K562 (cell line): ENCODE data around the gene DEDD2. TPM values are rescaled to one million over a fixed set of nuclear protein-coding genes. Genes with fewer than 3 reads are reported as not detected.

Experiments used
- ATAC-seq: fragments of 200-7000 bp; cut with Tn5 transposase; 3 replicates; pipeline ENCODE4 v1.9.1; 2020; ENCODE audit warnings: moderate library complexity
- BruUV-seq: library from RNA; stranded (reverse); fragments of 400-500 nt; replicated peaks from 2 replicates; lab custom pipeline; 2021; lab: Mats Ljungman, UMichigan
- CTCF ChIA-PET: fragments of 300-600 bp; formaldehyde crosslinking; extraction: SDS; loops from one replicate; lab custom pipeline; 2021; ENCODE audit warnings: low intra/inter-chr PET ratio; lab: Yijun Ruan, JAX
- POLR2A ChIA-PET: fragments of 300-600, 350-650 bp; sonication (Branson Sonifier 250); formaldehyde crosslinking; extraction: SDS; loops from one replicate; lab custom pipeline; 2021; ENCODE audit warnings: antibody characterized with exemption, inconsistent platforms; lab: Yijun Ruan, JAX
- DNase-seq, 4 experiments: peaks; one replicate each; pipeline versions ENCODE4 v3.0.0 to v3.0.0-alpha.2; 2011 to 2018; ENCODE audit warnings: low spot score in 3 of 4, mixed read lengths in 3 of 4; ENCODE audit errors: extremely low read depth in 1 of 4
- FAIRE-seq: peaks from 2 replicates; lab custom pipeline; 2011; peaks lifted over from hg19 to GRCh38; lab: Jason Lieb, UNC
- H2AFZ ChIP-seq: 2 replicates; pipeline ENCODE4 v1.6.0; 2011; ENCODE audit warnings: low read depth, low read length, control low read depth, inconsistent platforms
- H3K27ac ChIP-seq: fragments of 200-600 bp; 3 replicates; pipeline ENCODE4 v1.8.0; 2011; ENCODE audit warnings: low read depth, mild to moderate bottlenecking, control low read depth, inconsistent platforms, low read length, moderate library complexity, mixed read lengths; ENCODE audit errors: extremely low read depth
- H3K27me3 ChIP-seq, 2 experiments: fragments of 300-600 bp in 1 of 2; 2 replicates in 1 of 2; 3 replicates in 1 of 2; pipeline versions ENCODE4 v1.6.0 to v1.8.0; 2011; ENCODE audit warnings: inconsistent platforms in 2 of 2, low read length in 2 of 2, mild to moderate bottlenecking in 1 of 2, mixed read lengths in 1 of 2, moderate library complexity in 1 of 2; ENCODE audit not compliant: control insufficient read depth in 2 of 2, insufficient read depth in 2 of 2
- H3K36me3 ChIP-seq: fragments of 300-600 bp; 3 replicates; pipeline ENCODE4 v1.8.0; 2011; ENCODE audit warnings: mild to moderate bottlenecking, low read length, inconsistent platforms; ENCODE audit not compliant: control insufficient read depth, insufficient read depth
- H3K4me1 ChIP-seq, 2 experiments: fragments of 200-600 bp in 1 of 2; replicated peaks in 1 of 2; 2 replicates in 1 of 2; 3 replicates in 1 of 2; pipeline versions ENCODE4 v1.5.1 to v1.8.0; 2011; ENCODE audit warnings: inconsistent platforms in 2 of 2, low read length in 2 of 2, mild to moderate bottlenecking in 1 of 2, mixed read lengths in 1 of 2, moderate library complexity in 1 of 2; ENCODE audit not compliant: control insufficient read depth in 2 of 2, insufficient read depth in 2 of 2
- H3K4me2 ChIP-seq: 2 replicates; pipeline ENCODE4 v1.6.1; 2011; ENCODE audit warnings: low read length, control low read depth, inconsistent platforms, mixed read lengths; ENCODE audit not compliant: insufficient read depth
- H3K4me3 ChIP-seq: fragments of 200-600 bp; sonication (generic), shearing (Covaris generic); 2 replicates; pipeline ENCODE4 v1.5.1; 2016; ENCODE audit warnings: control low read depth, inconsistent platforms
- H3K79me2 ChIP-seq: fragments of 200-600 bp; 3 replicates; pipeline ENCODE4 v1.8.0; 2011; ENCODE audit warnings: low read length, inconsistent platforms; ENCODE audit not compliant: control insufficient read depth, insufficient read depth
- H3K9ac ChIP-seq, 2 experiments: 2 replicates each; pipeline versions ENCODE4 v1.6.0 to v1.6.1; 2011; ENCODE audit warnings: low read depth in 2 of 2, low read length in 2 of 2, control low read depth in 1 of 2, inconsistent platforms in 1 of 2, mild to moderate bottlenecking in 1 of 2, mixed read lengths in 1 of 2; ENCODE audit not compliant: insufficient read depth in 1 of 2
- H3K9me1 ChIP-seq: one replicate; pipeline ENCODE4 v1.6.0; 2011; ENCODE audit warnings: inconsistent platforms, mild to moderate bottlenecking, low read length, moderate library complexity; ENCODE audit not compliant: control insufficient read depth, insufficient read depth
- H3K9me3 ChIP-seq: replicated peaks from 2 replicates; pipeline ENCODE4 v1.5.1; 2011; ENCODE audit warnings: low read depth, low read length, inconsistent platforms; ENCODE audit not compliant: control insufficient read depth, insufficient read depth
- H4K20me1 ChIP-seq: replicated peaks from 2 replicates; pipeline ENCODE4 v1.6.1; 2011; ENCODE audit warnings: low read length, inconsistent platforms, mixed read lengths; ENCODE audit not compliant: control insufficient read depth, insufficient read depth
- ATF7 ChIP-seq: fragments of 450-650 bp; IDR thresholded peaks from 2 replicates; pipeline ENCODE4 v1.7.1; 2014; ENCODE audit warnings: mild to moderate bottlenecking, moderate library complexity
- HNRNPL ChIP-seq: fragments of 200-400 bp; formaldehyde crosslinking; IDR thresholded peaks from 2 replicates; pipeline ENCODE4 v1.6.1; 2017; ENCODE audit warnings: low read depth, mild to moderate bottlenecking, low read length
- PCBP1 ChIP-seq: fragments of 200-400 bp; formaldehyde crosslinking; IDR thresholded peaks from 2 replicates; pipeline ENCODE4 v1.6.1; 2018; ENCODE audit warnings: mild to moderate bottlenecking, low read depth, low read length; ENCODE audit not compliant: poor library complexity, severe bottlenecking
- POLR2A ChIP-seq: fragments of 450-650 bp; conservative IDR thresholded peaks from 2 replicates; pipeline ENCODE4 v1.6.1; 2016
- RBFOX2 ChIP-seq: fragments of 200-400 bp; formaldehyde crosslinking; IDR thresholded peaks from 2 replicates; pipeline ENCODE4 v1.6.1; 2017; ENCODE audit warnings: low read depth, mild to moderate bottlenecking, low read length, moderate library complexity
- SUPT5H ChIP-seq: fragments of 450-650 bp; IDR thresholded peaks from 2 replicates; pipeline ENCODE4 v1.6.1; 2016
- WGBS: fragments of 100-300 bp; shearing (Covaris generic); methylation state at CpG from one replicate; pipeline ENCODE4 v1.1.6; 2016; ENCODE audit warnings: low coverage, mixed read lengths; ENCODE audit not compliant: insufficient coverage; ENCODE audit errors: missing lambda C conversion rate; 5-methylcytosine and 5-hydroxymethylcytosine counted together
- in situ Hi-C: fragments of 300-500 bp; cut with MboI; formaldehyde crosslinking; loops from 4 replicates; pipeline ENCODE4 v1.15.0; 2018; ENCODE audit warnings: inconsistent platforms, mixed read lengths
- intact Hi-C: fragments of 100-400 bp; cut with micrococcal nuclease; formaldehyde crosslinking; loops from 2 replicates; pipeline ENCODE4 v1.14.2; 2022
- polyA plus RNA-seq, 8 experiments: library from polyadenylated mRNA; depleted of rRNA in 4 of 8; stranded (reverse) in 5 of 8; unstranded in 3 of 8; fragments of >200 nt; fragmentation: Nextera tagmentation in 2 of 8; fragmentation: Illumina TruSeq in 1 of 8; extraction: Ambion mirVana in 2 of 8; extraction: Trizol in 1 of 8; gene quantifications; 2 replicates each; pipeline versions ENCODE4 v1.2.1 to v1.2.3, GENCODE V29; 2011 to 2014; ENCODE audit warnings: inconsistent platforms in 1 of 8, missing spikeins in 1 of 8
- total RNA-seq, 7 experiments: library from RNA; depleted of rRNA in 6 of 7; stranded (reverse); fragments of >200 nt in 6 of 7; fragmentation: Illumina TruSeq in 2 of 7; extraction: Trizol in 2 of 7; gene quantifications; 2 replicates each; pipeline versions ENCODE4 v1.2.1 to v1.2.3, GENCODE V29; 2011 to 2021; ENCODE audit warnings: low replicate concordance in 1 of 7

The DEDD2 gene
- total and polyA plus RNA-seq, 9 of the 15 experiments (the other 6 are each of a cell fraction or from before 2014, with no cell fraction given), result 4.3 to 43.0 (median 29.2) TPM

- Histone ChIP-seq H2AFZ (no peak overlapping the region), H3K4me1 (peaks cover 25 to 58% of the 10 kb centered on the region in 2 experiments), H3K36me3 (peaks cover 49% of the 10 kb centered on the region; the same call in 2 of the 3 replicates), H3K4me2 (no peak overlapping the region)
- CTCF ChIA-PET, result no interaction called here
- no peak for ATAC-seq
- TF ChIP-seq PCBP1, result peak; percentile 49
- TF ChIP-seq ATF7, result no peak
- TF ChIP-seq RBFOX2, result peak; percentile 52
- peak; percentile 25; the same call in 1 of the 2 replicates for TF ChIP-seq SUPT5H
- 0 out of 2 replicates have a peak, but pooled peaks have one; percentile 30 for TF ChIP-seq HNRNPL
- TF ChIP-seq POLR2A, result peak; percentile 34; the same call in 1 of the 2 replicates
- TF ChIP-seq, all 486 proteins: peak for 5
- Histone ChIP-seq H3K9me1 (peaks cover 4% of the 10 kb centered on the region), H3K9me3 (no peaks in the 10 kb centered on the region), H3K4me3 (no peak overlapping the region), H3K27me3 (no peaks in the 10 kb centered on the region), H3K79me2 (peaks cover 50% of the 10 kb centered on the region), H3K27ac (no peak overlapping the region), H4K20me1 (peaks cover 10% of the 10 kb centered on the region; the same call in 1 of the 2 replicates), H3K9ac (0 out of 4 replicates have a peak overlapping the region, but pooled peaks of 1 of the 2 experiments have one; percentile 19)
- FAIRE-seq (no peak), DNase-seq (no peak)
- intact Hi-C loops, result no loop called here
- no TSS peak for BruUV-seq
- POLR2A ChIA-PET, result interaction anchor here (1.0 kb wide), 1 partner anchor 56 kb away, joined by 3 read pairs; no protein-coding TSS in a partner anchor
- WGBS, result 89% methylated on average over 32 of the region's 41 CpGs
- in situ Hi-C loops, result no loop called here
These were observed 31.0 kb upstream of the DEDD2 start for GRCh38 chr19:42248270-42249148.
